Rectal smooth muscle tissue (tissue), 1 donor: ENCODE results near the gene SCUBE1.

Source experiments
- H3K27ac ChIP-seq: one replicate; pipeline ENCODE4 v1.7.0; 2013; ENCODE audit warnings: low read depth, low read length, inconsistent platforms
- H3K27me3 ChIP-seq: one replicate; pipeline ENCODE4 v1.7.0; 2013; ENCODE audit warnings: low read length; ENCODE audit not compliant: control insufficient read depth, insufficient read depth
- H3K36me3 ChIP-seq: one replicate; pipeline ENCODE4 v1.7.0; 2013; ENCODE audit warnings: low read length; ENCODE audit not compliant: control insufficient read depth, insufficient read depth
- H3K4me1 ChIP-seq: one replicate; pipeline ENCODE4 v1.7.0; 2013; ENCODE audit warnings: low read length; ENCODE audit not compliant: control insufficient read depth, insufficient read depth
- H3K4me3 ChIP-seq: one replicate; pipeline ENCODE4 v1.7.0; 2013; ENCODE audit warnings: low read length
- H3K9ac ChIP-seq: one replicate; pipeline ENCODE4 v1.7.0; 2013; ENCODE audit warnings: low read length

Gene SCUBE1

DNA sequence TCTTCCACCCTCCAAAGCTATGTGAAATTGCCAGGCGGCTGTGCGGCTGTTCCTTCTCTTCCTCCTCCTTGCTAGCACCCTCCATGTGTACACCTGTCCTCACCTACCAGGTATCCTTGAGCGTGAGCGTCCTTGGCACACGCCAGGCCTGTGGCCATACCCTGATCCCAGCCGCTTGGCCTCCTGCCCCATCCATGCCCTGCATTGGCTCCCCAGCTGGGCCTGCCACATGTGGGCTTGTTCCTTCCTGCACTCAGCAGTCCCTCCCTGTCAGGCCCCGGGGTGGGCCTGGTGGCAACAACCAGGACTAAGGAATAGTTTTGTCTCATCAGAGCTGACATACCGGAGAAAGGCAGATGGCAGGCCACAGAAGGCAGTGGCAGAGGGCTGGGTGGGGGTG lies 40.0 kb downstream of the SCUBE1 start:
- no peaks in the 10 kb centered on the region for H3K27me3 ChIP-seq
- no peak overlapping the region for H3K27ac ChIP-seq
- H3K4me3 ChIP-seq = no peak overlapping the region
- no peak overlapping the region for H3K9ac ChIP-seq
- no peaks in the 10 kb centered on the region for H3K4me1 ChIP-seq
- H3K36me3 ChIP-seq = no peaks in the 10 kb centered on the region

- Histone ChIP-seq H3K4me1 (no peaks in the 10 kb centered on the region), H3K36me3 (no peaks in the 10 kb centered on the region), H3K9ac (no peak overlapping the region), H3K4me3 (no peak overlapping the region), H3K27me3 (no peaks in the 10 kb centered on the region), H3K27ac (no peak overlapping the region)
Observed at GRCh38 chr22:43302531-43303041, 40.6 kb downstream of the SCUBE1 start.

DNA sequence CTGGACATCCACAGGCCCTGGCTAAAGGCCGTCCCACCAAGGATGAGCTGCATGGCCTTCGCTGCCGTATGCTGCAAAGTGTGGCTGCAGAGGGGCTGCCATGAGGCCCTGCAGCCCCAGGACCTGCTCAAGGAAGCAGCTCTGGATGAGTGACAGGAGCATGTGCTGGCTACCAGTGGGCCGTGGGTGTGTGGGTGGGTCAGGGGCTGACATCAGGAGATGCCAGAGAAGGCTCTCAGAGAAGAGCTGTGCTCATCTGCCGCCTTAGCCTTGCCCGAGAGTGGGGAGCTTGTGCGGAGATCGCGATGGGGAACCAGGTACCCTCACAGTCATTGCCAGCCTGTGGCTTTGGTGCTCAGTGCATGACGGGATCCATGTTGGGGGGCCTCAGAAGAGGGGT lies 41.3 kb downstream of the SCUBE1 start:
- Histone ChIP-seq H3K36me3 (no peaks in the 10 kb centered on the region), H3K27me3 (no peaks in the 10 kb centered on the region), H3K4me1 (no peaks in the 10 kb centered on the region), H3K27ac (no peak overlapping the region), H3K4me3 (no peak overlapping the region), H3K9ac (no peak overlapping the region)

DNA sequence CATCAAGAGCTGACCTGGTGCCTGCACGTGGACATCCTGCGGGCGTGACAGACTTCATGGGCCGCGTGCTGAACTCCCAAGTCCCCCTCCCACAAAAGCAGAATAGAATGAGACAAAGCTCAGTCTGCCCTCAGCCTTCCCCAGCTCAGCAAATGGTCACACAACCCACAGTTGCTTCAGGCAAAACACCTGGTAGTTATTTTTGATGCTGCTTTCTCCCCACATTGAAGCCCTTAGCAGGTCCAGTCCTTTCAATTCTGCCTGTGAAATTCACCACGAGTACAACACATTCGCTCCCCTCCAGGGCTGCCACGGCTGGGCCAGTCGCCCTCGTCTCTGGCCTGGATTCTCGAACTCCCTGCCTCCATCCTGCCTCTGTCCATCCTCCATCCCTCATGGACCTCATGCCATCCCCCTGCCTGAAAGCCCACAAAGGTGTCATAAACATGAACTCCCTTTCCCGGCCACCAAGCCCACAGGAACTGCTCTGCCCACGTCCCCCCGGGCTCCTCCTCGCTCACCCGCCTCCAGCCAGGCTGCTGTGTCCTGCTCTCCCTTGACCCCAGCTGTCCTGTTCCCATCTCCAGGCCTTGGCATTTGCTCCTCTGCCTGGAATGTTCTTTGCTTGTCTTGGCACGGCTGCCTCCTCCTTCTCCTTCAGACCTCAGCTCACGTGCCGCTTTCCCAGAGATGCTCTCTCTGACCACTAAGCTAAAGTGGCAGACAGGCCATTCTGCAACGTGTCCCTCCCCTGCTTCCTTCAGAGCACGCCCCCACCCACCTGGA lies 42.1 kb downstream of the SCUBE1 start:
- Histone ChIP-seq H3K27ac (no peak overlapping the region), H3K4me1 (no peaks in the 10 kb centered on the region), H3K27me3 (no peaks in the 10 kb centered on the region)

DNA sequence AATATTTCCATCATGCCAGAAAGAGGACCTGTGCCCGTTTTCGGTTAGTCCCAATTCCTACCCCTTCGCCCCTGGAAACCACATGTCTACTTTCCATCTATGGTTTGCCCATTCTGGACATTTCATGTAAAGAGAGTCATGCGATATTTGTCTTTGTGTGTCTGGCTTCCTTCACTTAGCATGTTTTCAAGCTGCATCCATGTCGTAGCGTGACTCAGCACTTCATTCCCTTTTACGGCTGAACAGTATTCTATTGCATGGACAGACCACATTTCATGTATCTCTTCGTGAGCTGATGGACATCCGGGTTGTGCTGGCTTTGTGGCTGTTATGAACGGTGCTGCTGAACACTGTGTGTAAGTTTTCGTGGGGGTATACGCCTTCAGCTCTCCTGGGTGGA lies 43.4 kb downstream of the SCUBE1 start:
- H3K4me3 ChIP-seq = no peak overlapping the region
- H3K4me1 ChIP-seq = no peaks in the 10 kb centered on the region
- H3K27ac ChIP-seq = no peak overlapping the region
- H3K9ac ChIP-seq = no peak overlapping the region
- H3K27me3 ChIP-seq = no peaks in the 10 kb centered on the region
- H3K36me3 ChIP-seq = no peaks in the 10 kb centered on the region

More for the DNA sequence above, 42.1 kb downstream of the SCUBE1 start:
- Histone ChIP-seq H3K9ac (no peak overlapping the region), H3K4me3 (no peak overlapping the region), H3K36me3 (no peaks in the 10 kb centered on the region)

DNA sequence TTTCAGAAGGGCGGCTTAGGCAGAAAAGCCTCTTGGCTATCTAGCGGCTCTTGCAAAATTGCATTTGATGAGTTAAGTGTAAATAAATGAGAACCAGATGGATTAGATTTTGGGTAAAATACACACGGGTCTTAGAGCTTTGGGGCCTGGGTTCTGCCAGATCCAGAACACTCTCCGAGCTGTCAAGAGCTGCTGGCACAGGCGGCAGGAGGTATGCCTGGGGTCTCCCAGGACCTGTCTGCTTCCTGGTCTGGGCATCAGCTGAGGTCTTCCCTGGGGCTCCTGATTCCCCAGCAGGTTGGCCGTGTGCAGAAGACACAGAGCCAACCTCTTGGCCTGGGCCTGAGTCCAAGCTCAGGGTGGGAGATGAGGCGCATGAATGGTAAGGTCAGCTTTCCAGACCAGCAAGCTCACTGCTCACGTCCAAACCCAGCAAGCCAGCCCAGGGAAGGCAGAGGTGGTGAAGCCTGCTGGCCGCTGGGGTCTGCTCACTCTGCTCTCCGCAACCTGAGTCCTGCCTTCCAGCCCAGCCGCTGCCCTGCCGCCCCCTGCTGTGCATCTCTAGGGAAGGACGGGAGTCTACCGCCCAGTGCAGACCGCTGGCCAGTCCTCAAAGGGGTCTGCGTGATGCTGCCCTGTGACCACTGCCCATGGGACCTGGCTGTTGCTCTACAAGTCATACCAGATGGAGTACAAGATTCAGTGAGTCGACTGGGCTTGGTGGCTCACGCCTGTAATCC lies 44.9 kb downstream of the SCUBE1 start:
- H3K27ac ChIP-seq = no peak overlapping the region
- H3K4me3 ChIP-seq = no peak overlapping the region
- no peaks in the 10 kb centered on the region for H3K4me1 ChIP-seq
- H3K9ac ChIP-seq = no peak overlapping the region
- H3K27me3 ChIP-seq = no peaks in the 10 kb centered on the region
- no peaks in the 10 kb centered on the region for H3K36me3 ChIP-seq

GRCh38 chr22:43297270-43298061 lies 45.7 kb downstream of the SCUBE1 start:
- Histone ChIP-seq H3K4me3 (no peak overlapping the region), H3K36me3 (no peaks in the 10 kb centered on the region), H3K9ac (no peak overlapping the region), H3K27me3 (no peaks in the 10 kb centered on the region), H3K27ac (no peak overlapping the region), H3K4me1 (no peaks in the 10 kb centered on the region)

- Histone ChIP-seq H3K27me3 (no peaks in the 10 kb centered on the region), H3K27ac (no peak overlapping the region)
Observed at GRCh38 chr22:43296276-43296902, 46.8 kb downstream of the SCUBE1 start.

DNA sequence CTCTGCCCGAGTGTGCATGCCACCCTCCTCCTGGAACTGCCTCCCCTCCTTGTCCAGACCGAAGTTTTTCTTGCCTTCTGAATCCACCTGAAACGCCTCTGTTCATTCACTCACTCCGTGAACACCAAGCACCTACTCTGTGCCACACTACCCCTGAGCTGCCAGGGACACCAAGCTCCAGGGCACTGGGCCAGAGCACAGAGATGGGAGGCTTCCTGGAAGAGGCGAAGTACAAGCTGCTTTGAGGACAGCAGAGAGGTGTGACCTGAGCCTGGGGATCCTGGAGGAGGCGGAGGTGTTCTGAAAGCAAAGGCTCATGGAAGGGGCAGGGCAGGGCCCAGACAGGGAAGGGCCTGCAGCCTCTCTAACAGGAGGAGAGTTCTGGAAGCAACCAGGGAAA lies 47.5 kb downstream of the SCUBE1 start:
- no peak overlapping the region for H3K9ac ChIP-seq
- H3K27me3 ChIP-seq = no peaks in the 10 kb centered on the region
- no peak overlapping the region for H3K4me3 ChIP-seq
- no peak overlapping the region for H3K27ac ChIP-seq
- H3K36me3 ChIP-seq = no peaks in the 10 kb centered on the region
- no peaks in the 10 kb centered on the region for H3K4me1 ChIP-seq

More at GRCh38 chr22:43296276-43296902, 46.8 kb downstream of the SCUBE1 start:
- no peak overlapping the region for H3K4me3 ChIP-seq
- no peaks in the 10 kb centered on the region for H3K4me1 ChIP-seq
- no peaks in the 10 kb centered on the region for H3K36me3 ChIP-seq
- no peak overlapping the region for H3K9ac ChIP-seq

GRCh38 chr22:43295173-43295572 lies 48.0 kb downstream of the SCUBE1 start:
- Histone ChIP-seq H3K4me3 (no peak overlapping the region), H3K27ac (no peak overlapping the region), H3K36me3 (no peaks in the 10 kb centered on the region), H3K4me1 (no peaks in the 10 kb centered on the region), H3K9ac (no peak overlapping the region), H3K27me3 (no peaks in the 10 kb centered on the region)

- Histone ChIP-seq H3K27me3 (no peaks in the 10 kb centered on the region), H3K36me3 (no peaks in the 10 kb centered on the region), H3K9ac (no peak overlapping the region), H3K4me3 (no peak overlapping the region), H3K4me1 (peaks cover 3% of the 10 kb centered on the region), H3K27ac (peak overlapping the region; percentile 33)
Observed at GRCh38 chr22:43293655-43294392, 49.3 kb downstream of the SCUBE1 start.
